ENCODE results near the gene HEY2. TPM values are rescaled to one million over a fixed set of nuclear protein-coding genes. Genes with fewer than 3 reads are reported as not detected.

HEY2 gene
- total RNA-seq, 4 donors from 2014 or later, result 3.5 to 5.5 (median 5.1) TPM

GRCh38 chr6:125711013-125711675 is 38.3 kb upstream of the HEY2 start:
- no peak for DNase-seq
- intact Hi-C loops (cut with DNase I), result no loop called here
- H3K36me3 ChIP-seq, result no peaks in the 10 kb centered on the region
- H3K4me1 ChIP-seq, result no peaks in the 10 kb centered on the region
- H3K27me3 ChIP-seq, result no peaks in the 10 kb centered on the region
- H3K27ac ChIP-seq, result no peak overlapping the region
- H3K4me3 ChIP-seq (replicated peaks in 1 of 3), result no peak overlapping the region
- no peak for TF ChIP-seq POLR2A (IDR thresholded peaks at IDR 0.05)
- no peak for TF ChIP-seq CTCF (IDR thresholded peaks at IDR 0.05)
- WGBS, 2 donors, result 87 to 92% methylated on average over 4 of the region's 4 CpGs
- H3K9me3 ChIP-seq, result no peaks in the 10 kb centered on the region

GRCh38 chr6:125714441-125715090 is 34.9 kb upstream of the HEY2 start:
- no peaks in the 10 kb centered on the region for H3K36me3 ChIP-seq
- H3K27me3 ChIP-seq, result no peaks in the 10 kb centered on the region
- no peak overlapping the region for H3K27ac ChIP-seq
- intact Hi-C loops (cut with DNase I), result no loop called here
- WGBS, 2 donors, result 86 to 88% methylated on average over 2 of the region's 2 CpGs
- no peaks in the 10 kb centered on the region for H3K9me3 ChIP-seq
- TF ChIP-seq CTCF (IDR thresholded peaks at IDR 0.05) (no peak), POLR2A (IDR thresholded peaks at IDR 0.05) (no peak)
- H3K4me1 ChIP-seq, result no peaks in the 10 kb centered on the region
- H3K4me3 ChIP-seq (replicated peaks in 1 of 3), result no peak overlapping the region
- no peak for DNase-seq

- Histone ChIP-seq H3K36me3 (no peaks in the 10 kb centered on the region), H3K27ac (no peak overlapping the region), H3K27me3 (no peaks in the 10 kb centered on the region), H3K9me3 (no peaks in the 10 kb centered on the region), H3K4me1 (no peaks in the 10 kb centered on the region), H3K4me3 (replicated peaks in 1 of 3) (no peak overlapping the region)
- WGBS, 2 donors, result 45 to 59% methylated on average over 2 of the region's 2 CpGs
- no peak for DNase-seq
- no peak for TF ChIP-seq CTCF (IDR thresholded peaks at IDR 0.05)
- no peak for TF ChIP-seq POLR2A (IDR thresholded peaks at IDR 0.05)
- intact Hi-C loops (cut with DNase I), result no loop called here
These were observed 32.2 kb upstream of the HEY2 start for GRCh38 chr6:125717120-125717731.

- WGBS, 2 donors, result 89 to 92% methylated on average over 2 of the region's 2 CpGs
These were observed 31.3 kb upstream of the HEY2 start for GRCh38 chr6:125718109-125718508.

More at GRCh38 chr6:125718109-125718508, 31.3 kb upstream of the HEY2 start:
- no peak overlapping the region for H3K4me3 ChIP-seq (replicated peaks in 1 of 3)
- no peaks in the 10 kb centered on the region for H3K36me3 ChIP-seq
- no peak overlapping the region for H3K27ac ChIP-seq
- no peaks in the 10 kb centered on the region for H3K4me1 ChIP-seq
- intact Hi-C loops (cut with DNase I), result no loop called here
- no peak for DNase-seq
- H3K27me3 ChIP-seq, result no peaks in the 10 kb centered on the region
- no peaks in the 10 kb centered on the region for H3K9me3 ChIP-seq
- TF ChIP-seq CTCF (IDR thresholded peaks at IDR 0.05), result no peak
- no peak for TF ChIP-seq POLR2A (IDR thresholded peaks at IDR 0.05)

All from thyroid gland (tissue), 4 donors.